Measurements from ENCODE around the gene NAT14.

The NAT14 gene

GRCh38 chr19:55441692-55442321 lies 43.2 kb upstream of the NAT14 start:
- FAIRE-seq (no peak), DNase-seq (ENCODE audit: insufficient read length, low spot score) (no peak)
- no peak for TF ChIP-seq CTCF (IDR thresholded peaks at IDR 0.05; ENCODE audit: insufficient read depth, missing control alignments)

- FAIRE-seq: no peak
- no peak for TF ChIP-seq CTCF (IDR thresholded peaks at IDR 0.05; ENCODE audit: insufficient read depth, missing control alignments)
- no peak for DNase-seq (ENCODE audit: insufficient read length, low spot score)
Observed at GRCh38 chr19:55442372-55442961, 42.5 kb upstream of the NAT14 start.

- no peak for FAIRE-seq
- DNase-seq (ENCODE audit: insufficient read length, low spot score): no peak
- no peak for TF ChIP-seq CTCF (IDR thresholded peaks at IDR 0.05; ENCODE audit: insufficient read depth, missing control alignments)
Observed at GRCh38 chr19:55443045-55443823, 41.8 kb upstream of the NAT14 start, which contains the start of gene SHISA7. Gene SHISA7, minus strand, starts transcription at chr19:55443300. Its CDS starts 437 bp downstream, at chr19:55442863.

- no peak for TF ChIP-seq CTCF (IDR thresholded peaks at IDR 0.05; ENCODE audit: insufficient read depth, missing control alignments)
- DNase-seq (ENCODE audit: insufficient read length, low spot score) (no peak), FAIRE-seq (no peak)
Observed at GRCh38 chr19:55443824-55444480, 41.0 kb upstream of the NAT14 start.

GRCh38 chr19:55444646-55445045 lies 40.3 kb upstream of the NAT14 start:
- TF ChIP-seq CTCF (IDR thresholded peaks at IDR 0.05; ENCODE audit: insufficient read depth, missing control alignments): no peak
- FAIRE-seq (no peak), DNase-seq (ENCODE audit: insufficient read length, low spot score) (no peak)

- FAIRE-seq (no peak), DNase-seq (ENCODE audit: insufficient read length, low spot score) (no peak)
- TF ChIP-seq CTCF (IDR thresholded peaks at IDR 0.05; ENCODE audit: insufficient read depth, missing control alignments): no peak
Observed at GRCh38 chr19:55446060-55446459, 38.9 kb upstream of the NAT14 start.
